Frontal cortex (tissue), 4 donors: Measurements from ENCODE around the gene DEK. TPM values are rescaled to one million over a fixed set of nuclear protein-coding genes. Genes with fewer than 3 reads are reported as not detected.
"Not testable (repeated sequence)": the region's sequence is repeated elsewhere in the genome, so short reads cannot be mapped to it uniquely, and the experiment has no call there.

Experiments used
- DNase-seq, 2 donors: peaks; one replicate each; pipeline ENCODE4 v3.0.0; 2012; ENCODE audit warnings: low spot score in 2 of 2
- FAIRE-seq: peaks from 2 replicates; lab custom pipeline; 2012; peaks lifted over from hg19 to GRCh38; lab: Jason Lieb, UNC
- total RNA-seq: library from RNA; depleted of rRNA; stranded (reverse); fragments of >200 nt; gene quantifications from one replicate; pipeline ENCODE4 v1.2.3, GENCODE V29; 2014
- donor health status: control.
- donor health status: control.
- donor health status: control.

DEK gene, protein sequence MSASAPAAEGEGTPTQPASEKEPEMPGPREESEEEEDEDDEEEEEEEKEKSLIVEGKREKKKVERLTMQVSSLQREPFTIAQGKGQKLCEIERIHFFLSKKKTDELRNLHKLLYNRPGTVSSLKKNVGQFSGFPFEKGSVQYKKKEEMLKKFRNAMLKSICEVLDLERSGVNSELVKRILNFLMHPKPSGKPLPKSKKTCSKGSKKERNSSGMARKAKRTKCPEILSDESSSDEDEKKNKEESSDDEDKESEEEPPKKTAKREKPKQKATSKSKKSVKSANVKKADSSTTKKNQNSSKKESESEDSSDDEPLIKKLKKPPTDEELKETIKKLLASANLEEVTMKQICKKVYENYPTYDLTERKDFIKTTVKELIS
- total RNA-seq = 157 TPM

DNA sequence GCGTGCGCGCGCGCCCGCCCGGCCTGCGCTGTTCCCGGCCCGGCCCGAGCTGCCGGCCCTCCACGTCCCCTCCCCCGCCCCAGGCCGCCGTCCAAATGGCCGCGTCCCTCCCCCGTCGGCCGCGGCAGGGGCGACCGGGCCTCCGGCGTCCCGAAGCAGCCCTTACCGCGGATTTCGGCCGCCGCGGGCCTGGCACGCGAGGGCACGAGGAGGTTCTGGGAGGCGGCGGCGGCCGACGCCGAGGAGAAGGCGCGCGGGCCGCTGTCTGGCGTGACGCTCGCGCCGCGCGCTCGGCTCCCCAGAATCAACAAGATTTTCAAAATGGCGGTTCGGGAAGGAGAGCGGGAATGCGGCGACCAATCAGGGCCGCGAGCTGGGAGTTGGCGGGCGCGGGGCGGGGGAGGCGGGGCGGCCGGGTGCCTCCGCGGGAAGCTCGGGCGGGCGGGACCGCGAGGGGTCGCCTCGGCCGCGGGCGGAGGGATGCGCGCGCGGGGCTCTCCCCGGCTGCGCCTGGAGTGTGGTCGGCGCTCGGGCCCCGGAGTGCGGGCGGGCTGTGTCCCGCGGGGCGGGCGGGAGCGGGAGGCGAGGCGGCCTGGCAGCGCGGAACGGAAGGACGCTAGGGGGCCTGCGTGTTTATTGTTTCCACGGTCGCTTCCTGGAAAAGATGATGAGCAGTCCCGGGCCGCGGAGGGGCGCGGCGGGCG, at the start of gene DEK:
DEK (minus strand) TSS at position 312 of the 704 bp plus-strand sequence. CDS start 543 bp downstream, outside the sequence.
- no peak for FAIRE-seq
- DNase-seq = peak; percentile 85 to 92

DNA sequence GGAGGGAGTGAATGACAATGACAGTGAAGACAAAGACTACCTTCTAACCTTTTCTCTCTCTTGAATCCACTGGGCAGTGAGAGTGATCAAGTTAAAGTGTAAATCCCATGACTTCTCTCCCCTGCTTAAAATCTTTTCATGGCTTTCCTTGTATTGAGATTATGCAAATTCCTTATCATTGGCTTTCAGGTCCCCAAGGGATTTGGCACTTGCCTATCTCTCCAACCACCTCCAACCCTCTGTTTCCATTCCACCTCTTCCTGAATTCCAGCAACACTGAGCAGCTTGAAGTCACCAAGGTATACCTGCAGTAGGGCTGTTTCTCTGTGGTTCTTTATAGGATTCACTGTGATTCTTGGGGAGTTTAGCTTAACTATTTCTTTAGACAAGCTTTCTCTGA, 48.0 kb upstream of the DEK start:
- FAIRE-seq (no peak), DNase-seq (no peak)

DNA sequence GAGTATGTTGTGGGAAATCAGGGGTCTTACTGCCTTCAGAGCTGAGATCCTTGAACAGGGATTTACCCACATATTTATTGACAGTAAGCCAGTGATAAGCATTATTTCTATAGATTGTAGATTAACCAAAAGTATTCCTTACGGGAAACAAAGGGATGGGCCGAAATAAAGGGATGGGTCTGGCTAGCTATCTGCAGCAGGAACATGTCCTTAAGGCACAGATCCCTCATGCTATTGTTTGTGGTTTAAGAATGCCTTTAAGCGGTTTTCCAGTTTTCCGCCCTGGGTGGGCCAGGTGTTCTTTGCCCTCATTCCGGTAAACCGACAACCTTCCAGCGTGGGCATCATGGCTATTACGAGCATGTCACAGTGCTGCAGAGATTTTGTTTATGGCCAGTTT, 45.7 kb upstream of the DEK start:
- not testable (repeated sequence) for FAIRE-seq, DNase-seq

DNA sequence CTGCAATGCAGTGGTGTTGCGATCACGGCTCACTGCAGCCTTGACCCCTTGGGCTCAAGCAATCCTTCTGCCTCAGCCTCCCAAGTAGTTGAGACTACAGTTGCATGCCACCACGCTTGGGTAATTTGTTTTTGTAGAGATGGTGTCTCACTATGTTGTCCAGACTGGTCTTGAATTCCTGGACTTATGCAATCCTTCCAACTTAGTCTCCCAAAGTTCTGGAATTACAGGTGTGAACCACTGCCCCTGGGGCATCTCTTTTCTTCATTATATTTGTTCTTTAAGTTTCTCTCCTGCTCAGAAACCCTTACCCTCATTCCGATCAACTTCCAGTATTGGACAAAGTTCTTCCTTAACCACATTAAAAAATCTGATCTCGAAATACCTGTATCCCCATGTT, 44.7 kb upstream of the DEK start:
- FAIRE-seq = no peak
- no peak for DNase-seq

DNA sequence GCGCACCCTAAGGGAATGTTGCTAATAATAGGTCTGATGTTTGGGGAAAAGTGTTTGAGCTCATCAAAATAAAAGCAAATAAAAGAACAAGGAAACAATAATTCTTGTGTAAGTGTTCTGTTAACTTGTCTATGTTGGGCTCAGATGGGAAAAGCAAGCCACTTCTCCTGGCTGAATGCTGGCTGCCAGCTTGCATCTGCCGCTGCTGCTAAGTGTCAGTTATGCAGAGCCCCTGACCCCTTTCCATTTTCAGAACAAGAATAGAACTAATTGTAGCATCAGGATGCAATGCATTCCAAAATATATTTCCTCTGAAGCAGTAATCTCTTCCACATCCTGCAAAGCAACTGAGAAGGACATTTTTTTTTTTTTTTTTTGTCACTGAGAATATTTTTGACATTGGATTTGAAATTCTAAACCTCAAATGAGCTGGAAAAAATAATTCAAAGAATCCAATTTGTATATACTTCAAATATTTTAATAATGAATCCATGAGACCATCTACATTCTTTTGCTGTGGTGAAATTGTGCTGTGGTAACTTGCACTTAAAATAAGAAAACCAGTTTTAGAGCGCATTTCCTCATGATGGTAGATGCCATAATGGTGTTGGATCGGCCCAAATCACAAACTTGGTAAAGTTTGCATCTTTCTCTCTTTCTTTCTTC, 43.9 kb upstream of the DEK start:
- DNase-seq = no peak

DNA sequence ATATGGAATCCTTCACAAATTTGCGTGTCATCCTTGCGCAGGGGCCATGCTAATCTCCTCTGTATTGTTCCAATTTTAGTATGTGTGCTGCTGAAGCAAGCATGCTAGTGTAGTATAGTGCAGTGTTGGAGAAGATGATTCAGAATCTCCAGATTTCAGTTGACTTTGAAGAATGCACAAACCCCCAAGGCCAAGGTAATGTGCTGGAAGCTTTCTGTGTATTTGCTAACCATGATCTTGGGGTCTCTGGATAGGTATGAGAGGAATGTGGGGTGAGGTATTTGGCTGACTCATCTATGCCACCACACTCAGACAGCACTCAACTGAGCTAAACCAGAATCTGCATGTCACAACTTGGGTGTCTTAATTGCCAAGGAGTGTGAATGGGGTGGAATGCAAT, 42.6 kb upstream of the DEK start:
- DNase-seq = no peak
- FAIRE-seq = no peak

More for the DNA sequence above, 43.9 kb upstream of the DEK start:
- no peak for FAIRE-seq

DNA sequence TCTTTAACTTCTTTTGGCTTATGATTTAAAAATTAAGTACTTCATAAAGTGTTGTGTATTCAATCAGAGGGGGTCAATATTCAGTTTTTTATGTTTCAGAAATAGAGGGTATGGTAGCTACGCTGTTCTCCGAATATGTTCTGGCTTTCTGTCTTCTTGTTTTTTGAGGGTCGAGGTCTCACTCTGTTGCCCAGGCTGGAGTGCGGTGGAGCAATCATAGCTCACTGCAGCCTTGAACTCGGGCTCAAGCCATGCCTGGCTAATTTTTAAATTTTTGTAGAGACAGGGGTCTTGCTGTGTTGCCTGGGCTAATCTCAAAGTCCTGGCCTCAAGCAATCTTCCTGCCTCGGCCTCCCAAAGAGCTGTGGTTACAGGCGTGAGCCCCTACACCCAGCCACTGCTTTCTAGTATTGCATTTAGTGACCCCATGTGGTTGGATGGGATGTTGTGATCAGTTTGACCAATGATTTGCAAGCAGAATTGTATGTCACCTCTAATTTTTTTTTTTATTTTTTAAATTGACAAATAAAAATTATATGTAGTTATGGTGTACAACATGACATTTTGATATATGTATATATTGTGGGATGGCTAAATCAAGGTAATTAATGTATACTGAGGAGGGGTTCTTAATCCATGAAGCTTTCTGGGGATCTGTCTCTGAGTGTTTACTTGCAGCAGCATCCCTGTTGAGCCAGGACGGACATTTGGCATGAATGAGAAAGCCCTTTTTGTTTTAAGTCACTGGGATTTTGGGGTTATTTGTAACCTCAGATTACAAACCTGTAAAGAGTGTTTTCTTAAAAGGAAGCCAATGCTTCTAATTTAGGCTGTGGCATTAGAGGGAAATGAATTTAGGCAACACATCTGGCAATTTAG, 38.5 kb upstream of the DEK start:
- DNase-seq (no peak), FAIRE-seq (no peak)

DNA sequence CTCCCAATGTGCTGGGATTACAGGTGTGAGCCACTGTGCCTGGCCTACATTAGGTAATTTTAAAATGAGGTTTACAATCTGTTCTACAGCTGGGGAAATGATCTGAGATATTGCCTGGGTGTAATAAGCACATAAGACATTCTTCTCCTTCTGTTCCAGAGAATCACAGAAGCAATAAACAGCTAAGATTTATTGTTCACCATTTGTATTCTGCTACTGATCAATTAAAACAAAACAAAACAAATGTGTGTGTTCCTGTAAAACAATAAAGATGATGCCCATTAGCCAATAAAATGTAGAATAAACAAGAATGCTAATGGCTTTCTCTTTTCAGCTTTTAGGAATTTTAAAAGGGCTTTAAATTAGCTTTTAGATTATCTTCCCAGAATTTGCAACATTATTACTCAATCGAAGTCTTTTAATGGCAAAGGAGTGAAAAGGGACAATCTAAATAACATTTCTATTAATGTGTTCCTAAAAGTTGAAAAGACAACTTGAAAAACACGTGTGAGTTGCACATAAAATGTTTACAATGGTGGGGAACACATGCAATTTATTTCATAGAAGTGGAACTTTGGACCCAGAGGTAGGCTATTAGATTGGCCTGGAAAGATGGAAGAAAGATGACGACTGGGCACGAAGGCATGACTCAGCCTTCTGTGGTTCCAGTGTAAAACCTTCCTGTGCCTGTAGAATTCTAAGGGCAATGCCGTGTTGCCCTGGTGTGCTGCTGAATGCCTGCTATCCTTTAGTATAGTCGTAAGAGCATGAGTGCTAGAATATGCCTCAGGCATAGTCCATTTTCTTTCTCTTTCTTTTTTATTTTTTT, 29.0 kb upstream of the DEK start:
- DNase-seq (no peak), FAIRE-seq (no peak)

DNA sequence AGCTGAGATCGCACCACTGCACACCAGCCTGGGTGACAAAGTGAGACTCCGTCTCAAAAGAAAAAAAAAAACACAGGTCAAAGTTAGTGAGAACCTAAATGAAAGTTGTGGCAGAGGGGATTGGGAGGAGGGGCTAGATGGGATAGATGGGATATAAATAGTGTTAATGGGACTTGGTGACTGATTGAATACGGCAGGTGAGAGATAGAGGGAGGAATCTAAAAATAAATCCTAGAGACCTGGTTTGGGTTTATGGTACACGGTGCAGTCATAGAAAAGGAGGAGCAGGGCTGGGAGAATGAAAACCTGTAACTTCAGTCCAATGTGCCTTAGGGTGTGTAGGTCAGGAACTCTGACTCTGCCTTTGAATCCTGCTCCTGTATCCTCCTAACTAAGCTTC, 25.0 kb upstream of the DEK start:
- FAIRE-seq (no peak), DNase-seq (no peak)

DNA sequence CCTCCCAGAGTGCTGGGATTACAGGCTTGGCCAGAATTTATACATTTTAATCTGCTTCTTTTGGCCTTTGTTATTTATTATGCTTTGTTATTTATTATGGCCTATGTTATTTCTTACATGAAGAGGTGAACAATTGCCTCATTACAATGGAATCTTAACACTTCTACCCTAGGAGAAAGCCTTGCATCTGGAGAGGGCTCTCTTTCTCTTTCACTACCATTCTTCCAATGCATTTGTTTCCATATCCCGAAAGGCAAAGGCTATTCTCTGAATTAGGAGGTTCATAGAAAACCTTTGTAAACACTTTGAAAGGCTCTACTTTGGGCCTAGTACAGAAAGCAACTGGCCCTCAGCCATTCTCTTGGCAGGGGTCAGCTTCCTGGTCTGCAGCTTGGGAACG, 19.9 kb upstream of the DEK start:
- DNase-seq = no peak
- FAIRE-seq = no peak

DNA sequence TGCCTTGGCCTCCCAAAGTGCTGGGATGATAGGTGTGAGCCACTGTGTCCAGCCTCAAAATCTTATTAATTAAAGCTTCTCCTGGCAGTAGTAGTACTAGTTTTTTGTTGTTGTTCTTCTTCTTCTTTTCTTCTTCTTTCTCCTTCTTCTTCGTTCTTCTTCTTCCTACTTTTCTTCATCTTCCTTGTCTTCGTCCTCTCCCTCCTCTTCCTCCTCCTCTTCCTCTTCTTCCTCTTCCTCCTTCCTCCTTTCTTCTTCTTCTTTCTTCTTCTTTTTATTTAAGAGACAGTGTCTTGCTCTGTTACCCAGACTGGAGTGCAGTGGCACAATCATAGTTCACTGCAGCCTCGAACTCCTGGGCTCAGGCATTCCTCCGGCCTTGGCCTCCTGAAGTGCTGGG, 17.2 kb upstream of the DEK start:
- FAIRE-seq (no peak), DNase-seq (no peak)

DNA sequence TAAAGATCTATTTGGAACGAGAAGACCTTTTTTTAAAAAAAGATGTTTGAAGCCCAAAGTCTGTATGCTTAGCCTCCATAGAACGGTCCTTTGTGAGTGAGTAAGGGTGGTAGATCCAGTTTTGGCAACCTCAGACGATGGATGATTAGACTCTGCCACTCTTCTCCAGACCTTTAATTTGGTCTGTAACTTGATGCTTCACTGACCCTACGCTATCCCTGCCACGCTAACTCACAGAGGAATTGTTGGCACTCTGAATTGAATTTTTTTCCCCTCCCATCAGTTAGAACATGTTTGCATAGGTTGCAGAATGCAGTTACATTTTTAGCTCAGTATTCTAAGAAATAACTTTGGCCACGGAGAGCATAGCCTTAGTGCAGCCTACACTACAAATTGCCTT, 15.8 kb upstream of the DEK start:
- FAIRE-seq (no peak), DNase-seq (no peak)

DNA sequence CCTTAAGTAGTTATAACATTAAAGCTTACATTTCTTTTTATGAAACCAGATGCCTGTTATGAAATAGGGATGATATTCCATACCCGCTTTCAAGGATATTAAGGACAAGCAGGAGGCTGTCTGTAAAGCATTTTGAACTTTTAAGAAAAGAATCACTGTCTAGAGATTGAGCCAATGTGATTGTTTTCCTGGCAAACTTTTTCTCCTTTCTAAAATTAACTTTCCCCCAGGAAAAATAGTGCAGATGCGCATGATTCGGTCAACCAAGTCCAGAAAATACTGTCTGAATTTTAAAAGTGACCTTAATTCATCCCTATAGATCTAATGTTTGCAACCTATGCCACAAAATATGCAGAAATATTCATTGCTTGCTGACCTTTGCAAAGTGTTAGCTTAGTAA, 15.1 kb upstream of the DEK start:
- FAIRE-seq = no peak
- no peak for DNase-seq

DNA sequence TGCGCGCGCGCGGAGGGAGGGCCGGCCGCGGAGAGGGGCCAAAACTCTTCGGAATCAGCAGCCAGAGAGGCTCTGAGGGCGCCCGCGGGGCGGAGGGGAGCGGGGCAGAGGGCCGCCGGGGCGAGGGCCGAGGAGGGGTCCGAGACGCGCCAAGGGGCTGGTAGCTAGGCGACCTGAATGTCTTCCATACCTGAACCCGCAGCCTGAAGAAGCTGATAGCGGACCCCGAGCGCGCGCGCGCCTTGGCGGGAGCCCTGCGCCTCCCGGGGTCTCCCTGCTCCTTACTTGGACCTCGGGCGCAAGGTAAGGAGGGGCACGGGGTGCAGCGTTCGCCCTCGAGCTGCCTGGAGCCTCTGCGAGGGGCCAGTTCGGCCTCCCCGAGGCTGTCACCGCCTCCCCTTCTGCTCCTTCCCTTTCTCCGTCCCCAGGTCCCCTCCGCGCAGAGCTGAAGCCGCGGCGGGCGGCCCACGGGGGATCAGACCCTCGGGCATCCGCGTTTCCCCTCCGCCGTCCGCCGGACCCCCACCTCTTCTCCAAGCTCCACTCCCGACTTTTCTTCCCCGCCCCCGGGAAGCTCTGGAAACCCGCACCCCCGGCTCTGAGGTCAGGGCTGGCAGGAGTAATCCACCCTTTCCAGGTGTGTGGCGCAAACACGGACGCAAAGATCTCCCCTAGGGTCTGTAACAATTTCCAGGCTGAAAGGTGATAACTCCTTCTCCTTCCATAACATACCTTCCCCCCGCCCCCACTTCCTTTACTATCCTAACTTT, 13.1 kb upstream of the DEK start:
- DNase-seq (no peak), FAIRE-seq (no peak)

DNA sequence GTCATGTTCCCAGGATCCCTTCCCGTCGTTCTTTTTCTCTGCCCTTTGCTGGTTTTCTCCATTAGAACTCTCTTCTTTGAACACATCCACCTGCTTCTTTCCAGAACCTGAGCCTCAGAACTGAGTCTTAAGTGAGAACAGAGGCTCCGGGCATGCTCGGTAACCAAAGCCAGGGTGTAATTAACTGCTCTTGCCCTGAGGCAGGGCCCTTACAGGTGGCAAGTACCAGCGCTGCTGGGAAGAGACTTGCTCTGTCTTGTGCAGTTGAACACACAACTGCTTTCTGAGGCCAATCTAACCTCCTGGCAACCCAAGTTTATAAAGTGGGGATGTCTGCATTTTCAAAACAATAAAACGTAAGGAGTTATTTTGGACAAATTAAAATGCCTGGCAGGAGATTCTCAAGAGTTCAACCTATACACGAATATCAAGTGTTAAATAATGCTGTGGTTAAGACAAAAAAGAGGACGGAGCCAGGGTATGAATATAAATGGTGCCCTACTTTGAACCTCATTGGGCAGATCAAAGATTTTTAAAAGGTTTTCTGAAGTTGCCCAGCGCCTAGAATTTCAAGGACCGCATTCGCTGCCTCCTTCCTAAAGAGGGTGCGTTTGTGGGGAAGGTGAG, 12.4 kb upstream of the DEK start:
- no peak for FAIRE-seq

DNA sequence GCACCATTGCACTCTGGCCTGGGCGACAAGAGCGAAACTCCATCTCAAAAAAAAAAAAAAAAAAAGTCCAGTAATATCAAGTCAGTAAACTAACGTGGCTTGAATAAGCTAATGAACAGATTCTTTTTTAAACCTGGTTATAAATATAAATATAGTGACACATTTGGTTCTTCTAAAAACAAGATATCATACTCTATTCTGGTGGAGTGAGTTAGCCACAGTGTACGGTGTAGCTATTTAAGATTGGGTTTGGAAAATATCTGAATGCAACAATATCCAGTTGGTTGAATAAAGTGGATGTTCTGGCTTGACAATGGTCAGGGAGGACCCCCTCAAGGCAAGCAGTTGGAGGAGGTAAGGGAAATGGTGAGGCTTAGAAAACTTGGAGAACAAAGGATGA, 5.9 kb upstream of the DEK start:
- no peak for FAIRE-seq
- DNase-seq = no peak

More for the DNA sequence above, 12.4 kb upstream of the DEK start:
- DNase-seq = no peak

DNA sequence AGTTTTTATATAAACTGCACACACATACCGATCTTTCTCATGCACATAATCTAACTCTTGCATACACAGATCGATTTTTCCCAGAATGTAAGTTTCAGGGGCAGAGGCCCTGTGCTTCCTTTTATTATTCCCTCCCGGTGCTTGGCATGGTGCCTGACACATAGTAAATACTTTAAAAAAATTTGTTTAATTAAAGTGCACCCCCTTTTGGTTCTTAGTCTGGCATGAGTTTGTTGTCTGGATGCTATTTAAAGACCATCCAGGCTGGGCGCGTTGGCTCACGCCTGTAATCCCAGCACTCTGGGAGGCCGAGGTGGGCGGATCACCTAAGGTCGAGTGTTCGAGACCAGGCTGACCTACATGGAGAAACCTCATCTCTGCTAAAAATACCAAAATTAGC, 5.4 kb upstream of the DEK start:
- FAIRE-seq = no peak
- no peak for DNase-seq

DNA sequence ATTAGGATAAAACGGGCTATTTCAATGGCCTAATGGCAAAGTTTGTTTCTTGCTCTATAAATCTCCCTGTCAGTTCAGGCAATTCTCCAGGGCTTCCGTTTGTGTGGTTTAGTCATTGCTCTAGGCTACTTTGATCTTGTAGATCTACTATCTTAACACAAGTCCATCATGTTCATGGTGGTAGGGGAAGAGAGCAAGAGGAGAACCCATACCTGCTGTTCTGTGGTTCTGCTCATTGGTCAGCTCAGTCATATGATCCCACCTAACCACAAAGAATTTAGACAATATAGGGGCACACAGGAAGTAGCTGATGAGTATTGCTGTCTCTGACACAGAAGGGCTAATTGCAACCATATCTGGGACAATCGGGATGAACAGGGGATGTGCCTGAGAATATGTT, 4.9 kb upstream of the DEK start:
- DNase-seq (no peak), FAIRE-seq (no peak)
